Measurements from ENCODE around the gene SLC6A14. TPM values are rescaled to one million over a fixed set of nuclear protein-coding genes. Genes with fewer than 3 reads are reported as not detected.

Gene SLC6A14, protein sequence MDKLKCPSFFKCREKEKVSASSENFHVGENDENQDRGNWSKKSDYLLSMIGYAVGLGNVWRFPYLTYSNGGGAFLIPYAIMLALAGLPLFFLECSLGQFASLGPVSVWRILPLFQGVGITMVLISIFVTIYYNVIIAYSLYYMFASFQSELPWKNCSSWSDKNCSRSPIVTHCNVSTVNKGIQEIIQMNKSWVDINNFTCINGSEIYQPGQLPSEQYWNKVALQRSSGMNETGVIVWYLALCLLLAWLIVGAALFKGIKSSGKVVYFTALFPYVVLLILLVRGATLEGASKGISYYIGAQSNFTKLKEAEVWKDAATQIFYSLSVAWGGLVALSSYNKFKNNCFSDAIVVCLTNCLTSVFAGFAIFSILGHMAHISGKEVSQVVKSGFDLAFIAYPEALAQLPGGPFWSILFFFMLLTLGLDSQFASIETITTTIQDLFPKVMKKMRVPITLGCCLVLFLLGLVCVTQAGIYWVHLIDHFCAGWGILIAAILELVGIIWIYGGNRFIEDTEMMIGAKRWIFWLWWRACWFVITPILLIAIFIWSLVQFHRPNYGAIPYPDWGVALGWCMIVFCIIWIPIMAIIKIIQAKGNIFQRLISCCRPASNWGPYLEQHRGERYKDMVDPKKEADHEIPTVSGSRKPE
- not detected in 2 replicates for total RNA-seq

DNA sequence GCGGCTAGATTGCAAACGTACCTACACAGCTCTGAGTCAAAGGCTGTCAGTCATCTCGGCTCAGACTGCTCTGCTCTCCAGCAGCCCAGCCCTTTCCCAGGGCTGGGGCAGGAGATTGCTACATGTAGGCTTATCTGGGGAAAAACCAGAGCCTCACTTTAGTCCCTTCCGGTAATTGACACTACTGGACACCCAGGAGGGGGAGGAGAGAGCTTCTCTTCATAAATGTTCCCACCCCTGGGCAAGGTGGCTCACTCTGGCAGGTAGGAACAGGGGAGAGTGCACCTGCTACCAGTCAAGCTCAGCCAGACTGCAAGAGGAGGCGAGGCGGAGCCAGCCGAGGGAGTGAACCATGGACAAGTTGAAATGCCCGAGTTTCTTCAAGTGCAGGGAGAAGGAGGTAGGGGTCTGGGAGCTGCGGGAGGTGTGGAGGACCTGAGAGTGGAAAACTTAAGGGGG lies at the start of gene SLC6A14:
Gene SLC6A14, plus strand, starts transcription at position 249 of the 459 bp plus-strand sequence. Its CDS starts 104 bp downstream, at position 353.

DNA sequence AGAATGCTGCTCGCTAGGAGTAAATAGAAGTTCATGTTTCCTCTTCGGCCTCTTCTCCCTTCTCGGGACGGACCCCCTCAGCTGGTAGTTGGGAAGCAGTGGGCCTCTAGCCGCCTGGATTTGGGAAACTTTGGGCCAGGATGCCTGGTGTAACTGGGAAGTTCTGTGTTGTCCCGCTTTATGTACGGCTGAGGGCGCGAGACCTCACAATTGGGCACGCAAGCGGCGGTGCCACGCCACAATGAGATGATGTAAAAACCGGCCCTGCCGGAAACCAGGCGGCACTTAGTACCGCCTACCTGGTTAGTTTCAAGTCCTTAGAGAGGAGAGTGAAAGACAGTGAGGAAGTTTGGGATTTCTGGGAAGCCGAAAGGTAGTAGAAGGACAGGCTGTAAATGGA lies 26.4 kb downstream of the SLC6A14 start, which contains the start of gene CT83:
Gene CT83, minus strand, starts transcription at position 155 of the 400 bp plus-strand sequence. Its CDS starts 120 bp downstream, at position 35.

Small RNA genes lying within 50 kb of the gene (small RNA-seq; reads per million reads assigned to genes)
- gene RNU6-154P: not detected

Other genes with a start within 250 kb of the SLC6A14 start
- gene CT83, start 26.4 kb downstream of the SLC6A14 start, total RNA-seq: not detected in 2 replicates